H1 (cell line): ENCODE results near the gene PROM2. TPM values are rescaled to one million over a fixed set of nuclear protein-coding genes. Genes with fewer than 3 reads are reported as not detected.

Source experiments
- CTCF ChIA-PET: fragments of 300-600 bp; sonication (Branson Sonifier 250); formaldehyde crosslinking; loops from one replicate; lab custom pipeline; 2021; ENCODE audit not compliant: partially characterized antibody; lab: Charles Lee
- POLR2A ChIA-PET: fragments of 300-600 bp; sonication (Branson Sonifier 250); formaldehyde crosslinking; loops from one replicate; lab custom pipeline; 2021; ENCODE audit warnings: inconsistent platforms; ENCODE audit not compliant: partially characterized antibody; lab: Charles Lee
- DNase-seq, 2 experiments: peaks; one replicate each; pipeline versions ENCODE4 v3.0.0 to v3.0.0-alpha.2; 2010 to 2022; ENCODE audit warnings: low spot score in 2 of 2, low read depth in 1 of 2, mixed read lengths in 1 of 2
- FAIRE-seq: peaks from 2 replicates; lab custom pipeline; 2011; peaks lifted over from hg19 to GRCh38; lab: Jason Lieb, UNC
- H2AFZ ChIP-seq: 2 replicates; pipeline ENCODE4 v1.8.1; 2012; ENCODE audit warnings: low read length, inconsistent platforms
- H2AK5ac ChIP-seq: 2 replicates; pipeline ENCODE4 v1.6.1; 2013; ENCODE audit warnings: low read depth, low read length
- H2BK120ac ChIP-seq: replicated peaks from 2 replicates; pipeline ENCODE3; 2013; ENCODE audit warnings: low read depth, low read length, inconsistent platforms
- H2BK12ac ChIP-seq: 2 replicates; pipeline ENCODE4 v1.6.1; 2013; ENCODE audit warnings: low read depth, low read length
- H2BK15ac ChIP-seq: 2 replicates; pipeline ENCODE4 v1.6.1; 2013; ENCODE audit warnings: low read length
- H2BK20ac ChIP-seq: 2 replicates; pipeline ENCODE4 v1.6.1; 2013; ENCODE audit warnings: low read length
- H2BK5ac ChIP-seq: 2 replicates; pipeline ENCODE4 v1.6.1; 2013; ENCODE audit warnings: low read depth, low read length
- H3K14ac ChIP-seq: 2 replicates; pipeline ENCODE4 v1.6.1; 2013; ENCODE audit warnings: inconsistent platforms; ENCODE audit not compliant: insufficient read length
- H3K18ac ChIP-seq: 2 replicates; pipeline ENCODE4 v1.6.1; 2013; ENCODE audit warnings: low read length; ENCODE audit errors: extremely low read depth
- H3K23ac ChIP-seq: 2 replicates; pipeline ENCODE4 v1.6.1; 2013; ENCODE audit warnings: inconsistent platforms; ENCODE audit not compliant: insufficient read length
- H3K23me2 ChIP-seq: 2 replicates; pipeline ENCODE4 v1.6.1; 2013; ENCODE audit warnings: low read depth, low read length
- H3K27ac ChIP-seq: 2 replicates; pipeline ENCODE4 v1.6.1; 2011; ENCODE audit warnings: low read depth, low read length, inconsistent platforms
- H3K27me3 ChIP-seq, 4 experiments: replicated peaks in 1 of 4; 1 replicate in 1 of 4; 2 replicates in 3 of 4; pipeline versions ENCODE4 v1.6.1 to v1.8.1; 2011 to 2013; ENCODE audit warnings: low read length in 3 of 4, mild to moderate bottlenecking in 3 of 4, inconsistent platforms in 2 of 4, mixed read lengths in 2 of 4, moderate library complexity in 1 of 4; ENCODE audit not compliant: control insufficient read depth in 3 of 4, insufficient read depth in 3 of 4; ENCODE audit errors: extremely low read depth in 1 of 4
- H3K36me3 ChIP-seq, 4 experiments: 2 replicates each; pipeline versions ENCODE4 v1.6.1 to v1.8.1; 2011 to 2013; ENCODE audit warnings: mild to moderate bottlenecking in 4 of 4, low read length in 3 of 4, moderate library complexity in 2 of 4, control low read depth in 1 of 4, inconsistent platforms in 1 of 4; ENCODE audit not compliant: insufficient read depth in 4 of 4, control insufficient read depth in 2 of 4
- H3K4ac ChIP-seq: replicated peaks from 2 replicates; pipeline ENCODE3; 2013; ENCODE audit warnings: low read length, low read depth, mixed read lengths, inconsistent platforms; ENCODE audit not compliant: insufficient read length
- H3K4me1 ChIP-seq, 4 experiments: replicated peaks in 1 of 4; 1 replicate in 1 of 4; 2 replicates in 3 of 4; pipeline versions ENCODE4 v1.6.1 to v1.8.1; 2011 to 2013; ENCODE audit warnings: low read length in 3 of 4, inconsistent platforms in 2 of 4, mixed read lengths in 1 of 4; ENCODE audit not compliant: insufficient read depth in 4 of 4, control insufficient read depth in 3 of 4
- H3K4me2 ChIP-seq, 2 experiments: 2 replicates each; pipeline versions ENCODE4 v1.6.1 to v1.8.1; 2011 to 2013; ENCODE audit warnings: low read depth in 2 of 2, low read length in 2 of 2, control low read depth in 1 of 2, inconsistent platforms in 1 of 2, mild to moderate bottlenecking in 1 of 2; ENCODE audit not compliant: insufficient read depth in 1 of 2
- H3K4me3 ChIP-seq, 4 experiments: fragments of 200-600, 300-600 bp in 1 of 4; sonication (generic), shearing (Covaris generic), sonication (Bioruptor Twin) in 1 of 4; 2 replicates each; pipeline versions ENCODE4 v1.5.1 to v1.8.1; 2011 to 2016; ENCODE audit warnings: low read length in 4 of 4, low read depth in 3 of 4, control low read depth in 2 of 4, inconsistent platforms in 2 of 4, mild to moderate bottlenecking in 2 of 4, mixed read lengths in 1 of 4, moderate library complexity in 1 of 4; ENCODE audit not compliant: insufficient read depth in 2 of 4; ENCODE audit errors: extremely low read depth in 1 of 4
- H3K56ac ChIP-seq: replicated peaks from 2 replicates; pipeline ENCODE3; 2013; ENCODE audit warnings: low read depth, mild to moderate bottlenecking, mixed read lengths, low read length, inconsistent platforms; ENCODE audit not compliant: insufficient read length
- H3K79me1 ChIP-seq: 2 replicates; pipeline ENCODE4 v1.6.1; 2013; ENCODE audit warnings: low read depth, low read length, control low read depth
- H3K79me2 ChIP-seq, 2 experiments: 2 replicates each; pipeline versions ENCODE4 v1.6.1 to v1.8.1; 2012 to 2013; ENCODE audit warnings: low read length in 2 of 2, mild to moderate bottlenecking in 2 of 2, inconsistent platforms in 1 of 2; ENCODE audit not compliant: insufficient read depth in 2 of 2, control insufficient read depth in 1 of 2
- H3K9ac ChIP-seq, 4 experiments: replicated peaks in 1 of 4; 1 replicate in 1 of 4; 2 replicates in 3 of 4; pipeline versions ENCODE4 v1.6.1 to v1.8.1; 2011 to 2013; ENCODE audit warnings: low read depth in 3 of 4, low read length in 3 of 4, control low read depth in 2 of 4, mild to moderate bottlenecking in 2 of 4, moderate library complexity in 2 of 4, inconsistent platforms in 1 of 4; ENCODE audit errors: extremely low read depth in 1 of 4
- H3K9me3 ChIP-seq, 2 experiments: 2 replicates each; pipeline versions ENCODE4 v1.6.1 to v1.8.1; 2012 to 2013; ENCODE audit warnings: mild to moderate bottlenecking in 2 of 2, moderate library complexity in 2 of 2, control low read depth in 1 of 2, inconsistent platforms in 1 of 2, low read depth in 1 of 2, low read length in 1 of 2, mixed read lengths in 1 of 2; ENCODE audit not compliant: insufficient read depth in 2 of 2
- H4K20me1 ChIP-seq, 2 experiments: replicated peaks in 1 of 2; 2 replicates each; pipeline versions ENCODE3 to v1.8.1; 2011 to 2013; ENCODE audit warnings: inconsistent platforms in 2 of 2, low read length in 2 of 2, mild to moderate bottlenecking in 1 of 2; ENCODE audit not compliant: insufficient read depth in 2 of 2, control insufficient read depth in 1 of 2
- H4K5ac ChIP-seq: 2 replicates; pipeline ENCODE4 v1.6.1; 2013; ENCODE audit warnings: low read length, low read depth, mixed read lengths, inconsistent platforms; ENCODE audit not compliant: insufficient read length
- H4K8ac ChIP-seq: 2 replicates; pipeline ENCODE4 v1.8.0; 2013; ENCODE audit warnings: mild to moderate bottlenecking, moderate library complexity, low read length, inconsistent platforms; ENCODE audit not compliant: insufficient read depth; ENCODE audit errors: extremely low read depth
- H4K91ac ChIP-seq: replicated peaks from 2 replicates; pipeline ENCODE3; 2013; ENCODE audit warnings: low read length, mixed read lengths, inconsistent platforms; ENCODE audit not compliant: insufficient read length
- CBX8 ChIP-seq: fragments of 300-800, 300-1000 bp; sonication (generic); IDR thresholded peaks from 2 replicates; pipeline ENCODE4 v1.7.1; 2016; ENCODE audit warnings: low read depth, low read length, borderline replicate concordance
- E2F6 ChIP-seq: IDR thresholded peaks from 2 replicates; pipeline ENCODE4 v1.6.1; 2012; ENCODE audit warnings: inconsistent platforms
- EGR1 ChIP-seq: IDR thresholded peaks from 2 replicates; pipeline ENCODE4 v1.6.1; 2011; ENCODE audit warnings: low read depth, low read length, borderline replicate concordance
- KDM4A ChIP-seq: IDR thresholded peaks from one replicate; pipeline ENCODE4 v1.7.1; 2012; ENCODE audit warnings: low read depth, mild to moderate bottlenecking, moderate library complexity, low read length, inconsistent platforms; ENCODE audit not compliant: severe bottlenecking
- POLR2AphosphoS5 ChIP-seq: IDR thresholded peaks from 2 replicates; pipeline ENCODE4 v1.6.1; 2011; ENCODE audit warnings: low read depth, low read length
- POU5F1 ChIP-seq: IDR thresholded peaks from 2 replicates; pipeline ENCODE4 v1.6.1; 2011; ENCODE audit warnings: low read depth, mild to moderate bottlenecking, low read length, moderate library complexity
- RFX5 ChIP-seq: IDR thresholded peaks from 2 replicates; pipeline ENCODE4 v1.6.1; 2011; ENCODE audit warnings: low read depth, low read length, improper control_type of control experiment, borderline replicate concordance
- SP1 ChIP-seq: IDR thresholded peaks from 2 replicates; pipeline ENCODE4 v1.6.1; 2011; ENCODE audit warnings: low read depth, low read length
- TEAD4 ChIP-seq: IDR thresholded peaks from 2 replicates; pipeline ENCODE4 v1.6.1; 2012; ENCODE audit warnings: low read depth, low read length, inconsistent platforms, mixed read lengths
- WGBS, 2 experiments: shearing (Covaris generic) in 1 of 2; methylation state at CpG; one replicate each; pipeline versions ENCODE4 v1.1.6 to v1.1.7; 2013 to 2015; ENCODE audit warnings: low lambda C conversion rate in 2 of 2, mixed read lengths in 2 of 2, inconsistent platforms in 1 of 2, low coverage in 1 of 2, missing lambda C conversion rate in 1 of 2; ENCODE audit not compliant: insufficient replicate concordance in 2 of 2, insufficient coverage in 1 of 2, insufficient read length in 1 of 2; ENCODE audit errors: extremely low coverage in 1 of 2, missing lambda C conversion rate in 1 of 2; 5-methylcytosine and 5-hydroxymethylcytosine counted together
- polyA plus RNA-seq, 7 experiments: library from polyadenylated mRNA; depleted of rRNA in 3 of 7; stranded (reverse) in 5 of 7; unstranded in 2 of 7; fragments of >200 nt in 5 of 7; fragments of 200-250 nt in 2 of 7; gene quantifications; 1 replicate in 5 of 7; 2 replicates in 1 of 7; 4 replicates in 1 of 7; pipeline versions ENCODE4 v1.2.1 to v1.2.3, GENCODE V29; 2011 to 2013; ENCODE audit warnings: missing spikeins in 2 of 7, mixed read lengths in 2 of 7
- total RNA-seq: library from RNA; stranded (reverse); fragmentation: NEBNext Ultra II Directional; extraction: Animal tissue kit (Norgen Biotek cat#: 25700); gene quantifications from 2 replicates; pipeline ENCODE4 v1.2.1, GENCODE V29; 2021

The PROM2 gene
- total and polyA plus RNA-seq, 2 of the 8 experiments (the other 6 are each of a cell fraction or from before 2014, with no cell fraction given) = 1.6 to 3.8 TPM

- H3K36me3 ChIP-seq = no peaks in the 10 kb centered on the region; a peak in 1 of 8 replicates
- CTCF ChIA-PET = no interaction called here
- H3K56ac ChIP-seq = no peak overlapping the region
- no peak overlapping the region for H2AFZ ChIP-seq
- DNase-seq (no peak), FAIRE-seq (no peak)
- POLR2A ChIA-PET = no interaction called here
- peaks cover 0 to 6% of the 10 kb centered on the region in 2 experiments for H4K20me1 ChIP-seq
- no peak overlapping the region for H3K9ac ChIP-seq
- H2BK12ac ChIP-seq = no peak overlapping the region
- H4K5ac ChIP-seq = no peak overlapping the region
- no peak overlapping the region for H2BK20ac ChIP-seq
- H3K4me3 ChIP-seq = no peak overlapping the region
- no peak overlapping the region for H2BK5ac ChIP-seq
- H4K8ac ChIP-seq = no peak overlapping the region
- H2AK5ac ChIP-seq = no peak overlapping the region
- H3K4ac ChIP-seq = no peak overlapping the region
- no peaks in the 10 kb centered on the region; the same call in 1 of the 2 replicates for H3K79me1 ChIP-seq
- no peak overlapping the region for H4K91ac ChIP-seq
- H3K27me3 ChIP-seq = no peaks in the 10 kb centered on the region
- H3K14ac ChIP-seq = no peak overlapping the region
- no peaks in the 10 kb centered on the region for H3K79me2 ChIP-seq
- no peak overlapping the region for H2BK120ac ChIP-seq
- no peak overlapping the region for H3K23ac ChIP-seq
- no peak overlapping the region for H2BK15ac ChIP-seq
- H3K4me1 ChIP-seq = no peaks in the 10 kb centered on the region
- no peak overlapping the region for H3K27ac ChIP-seq
- 88% methylated on average over 15 of the region's 18 CpGs; no CpG with 5 or more reads in 1 of the 2 experiments for WGBS, 2 experiments
- peaks cover 9% of the 10 kb centered on the region; the same call in 1 of the 2 replicates for H3K23me2 ChIP-seq
- no peak overlapping the region for H3K18ac ChIP-seq
- no peak overlapping the region for H3K4me2 ChIP-seq
- peaks cover 59 to 96% of the 10 kb centered on the region in 2 experiments for H3K9me3 ChIP-seq
- TF ChIP-seq E2F6 = no peak
- TF ChIP-seq KDM4A = no peak
- no peak for TF ChIP-seq TEAD4
- TF ChIP-seq CBX8 = no peak
- no peak for TF ChIP-seq EGR1
- no peak for TF ChIP-seq SP1
- no peak for TF ChIP-seq POLR2AphosphoS5
- no peak for TF ChIP-seq RFX5
- TF ChIP-seq POU5F1 = no peak
Observed at GRCh38 chr2:95320986-95321767, 46.9 kb downstream of the PROM2 start.
